Raji (cell line): Measurements from ENCODE around the gene ITPK1.

Experiments
- POLR2A ChIP-seq: IDR thresholded peaks from 2 replicates; pipeline ENCODE4 v1.6.1; 2011; ENCODE audit warnings: low read depth, low read length, control low read depth; ENCODE audit not compliant: insufficient read depth

ITPK1 gene

DNA sequence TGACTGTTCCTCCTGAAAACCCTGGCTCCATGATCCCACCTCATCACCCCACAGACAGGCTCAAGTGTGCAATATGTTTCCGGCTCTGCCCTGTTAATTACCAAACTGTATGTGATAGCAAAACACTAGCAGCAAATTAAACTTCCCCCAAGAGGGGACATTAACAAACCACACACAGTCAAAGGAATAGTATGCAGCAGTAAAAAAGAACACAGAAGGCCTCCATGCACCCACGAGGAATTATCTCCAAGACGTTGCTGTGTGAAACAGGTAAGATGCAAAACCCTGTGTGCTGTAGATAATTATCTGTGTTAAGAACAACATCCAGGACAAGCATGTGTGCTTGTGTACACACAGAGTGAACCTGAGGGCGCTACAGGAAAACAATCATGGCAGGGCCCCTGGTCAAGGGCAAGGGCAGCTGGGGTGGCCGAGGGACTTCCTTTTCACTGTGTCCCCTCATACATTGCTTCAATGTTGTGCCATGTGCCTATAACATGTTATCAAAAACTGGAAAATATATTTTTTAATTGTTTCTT, 35.8 kb downstream of the ITPK1 start:
- TF ChIP-seq POLR2A: no peak

DNA sequence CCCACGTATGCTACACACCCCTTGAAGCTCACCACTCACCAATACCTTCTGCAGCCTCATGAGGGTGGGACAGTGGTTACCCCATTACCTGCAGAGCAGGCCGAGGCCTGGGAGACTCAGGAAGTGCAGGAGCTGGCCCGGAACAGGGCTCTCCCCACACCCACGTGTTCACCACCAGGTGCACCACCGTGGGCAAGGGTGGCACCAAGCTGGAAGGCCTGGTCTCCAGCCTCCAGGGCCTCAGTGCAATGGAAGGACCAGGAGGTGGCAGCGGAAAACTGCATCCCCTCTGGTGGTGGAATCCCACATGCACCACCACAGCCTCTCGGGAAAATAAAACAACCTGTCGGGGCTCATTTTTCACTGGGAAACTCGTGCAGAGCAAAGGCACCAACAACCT, 36.4 kb downstream of the ITPK1 start:
- no peak for TF ChIP-seq POLR2A

DNA sequence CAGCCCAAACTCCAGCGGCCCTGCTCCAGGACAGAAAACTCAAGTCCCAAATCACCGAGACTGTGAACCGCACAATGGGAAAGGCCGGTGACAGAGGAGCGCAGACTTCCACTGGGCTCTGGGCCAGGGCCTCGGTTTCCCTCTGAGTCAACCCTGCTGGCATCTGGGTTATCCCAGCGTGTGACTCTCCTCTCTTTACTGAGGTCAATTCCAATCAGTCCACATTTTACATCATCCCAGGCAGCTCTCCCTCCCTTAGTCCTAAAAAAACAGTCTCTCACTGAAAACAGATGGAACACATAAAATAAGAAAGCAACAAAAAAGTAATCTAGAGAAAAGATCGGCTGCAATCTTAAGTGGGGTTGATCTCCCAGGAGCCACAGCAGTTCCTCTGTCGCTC, 36.9 kb downstream of the ITPK1 start:
- no peak for TF ChIP-seq POLR2A

DNA sequence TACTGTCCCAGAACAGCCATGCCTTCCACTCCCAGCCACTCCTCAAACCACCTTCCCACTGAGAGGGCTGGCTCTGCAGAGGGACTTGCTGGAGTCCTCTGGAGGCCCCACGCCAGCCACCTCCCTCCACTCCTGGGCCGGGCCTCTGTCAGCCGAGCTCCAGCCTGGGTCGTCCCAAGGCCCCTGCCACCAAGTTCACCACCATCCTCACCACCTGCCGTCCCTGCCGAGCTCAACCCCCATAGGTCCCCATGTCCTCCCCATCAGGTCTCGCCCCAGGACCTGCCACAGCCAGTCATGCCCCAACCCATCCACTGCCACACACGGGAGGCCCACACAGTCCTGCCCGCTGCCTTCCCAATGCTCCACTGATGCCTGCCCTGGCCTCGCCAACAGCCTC, 39.0 kb downstream of the ITPK1 start:
- no peak for TF ChIP-seq POLR2A

DNA sequence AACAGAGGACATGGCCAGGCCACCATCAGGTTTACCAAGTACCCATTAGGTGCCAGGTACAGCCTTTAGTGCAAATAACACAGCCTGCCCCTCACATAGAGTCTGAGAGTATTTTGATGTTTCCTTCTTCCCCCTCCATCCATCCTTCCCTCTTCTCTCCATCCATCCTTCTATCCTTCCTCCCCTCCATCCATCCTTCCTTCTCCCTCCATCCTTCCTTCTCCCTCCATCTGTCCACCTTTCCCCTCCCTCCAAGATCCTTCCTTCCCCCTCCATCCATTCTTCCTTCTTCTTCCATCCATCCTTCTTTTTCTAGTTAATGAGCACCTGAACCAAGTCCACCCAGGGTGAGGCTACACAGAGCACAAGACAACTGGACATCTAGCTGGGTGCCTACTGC, 39.8 kb downstream of the ITPK1 start:
- TF ChIP-seq POLR2A: no peak

DNA sequence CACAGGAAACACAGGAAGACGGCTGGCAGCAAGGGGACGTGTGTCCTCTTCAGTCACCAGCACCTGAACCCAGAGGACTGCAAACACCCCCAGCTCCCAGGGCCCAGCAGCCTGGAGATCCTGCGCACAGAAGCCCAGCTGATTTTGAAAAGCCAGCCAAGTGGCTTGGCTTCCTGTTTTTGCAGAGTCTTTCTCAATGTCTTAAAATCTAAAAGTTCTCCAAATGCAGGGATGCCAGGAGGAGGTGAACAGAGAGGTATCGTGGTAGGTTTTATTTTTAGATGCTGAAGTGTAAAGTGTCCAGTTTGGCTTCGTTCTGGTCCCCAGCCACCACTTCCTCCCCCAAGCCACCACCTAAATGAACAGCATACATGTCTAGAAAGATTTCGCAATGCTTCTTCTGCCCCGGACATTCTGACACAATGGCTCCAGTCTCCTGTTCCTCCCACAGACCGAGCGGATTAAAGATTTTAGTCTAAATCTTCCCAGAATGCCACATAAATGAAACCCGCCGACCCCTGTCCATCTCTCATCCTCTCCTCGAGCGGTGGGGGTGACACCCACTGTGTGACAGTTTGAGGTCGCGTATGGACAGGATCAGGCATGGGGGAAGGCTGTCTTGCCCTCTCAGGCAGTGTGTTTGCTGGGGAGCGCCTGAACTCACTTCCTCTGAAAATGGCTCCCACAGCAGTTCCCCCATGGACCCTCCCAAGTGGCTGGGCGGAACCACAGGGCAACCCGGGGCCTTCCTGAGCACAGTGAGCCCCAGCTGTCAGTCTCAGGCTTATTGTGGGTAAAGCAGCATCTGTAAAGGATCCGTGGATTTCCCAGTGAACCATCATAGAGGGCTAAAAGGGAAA, 41.6 kb downstream of the ITPK1 start:
- no peak for TF ChIP-seq POLR2A

DNA sequence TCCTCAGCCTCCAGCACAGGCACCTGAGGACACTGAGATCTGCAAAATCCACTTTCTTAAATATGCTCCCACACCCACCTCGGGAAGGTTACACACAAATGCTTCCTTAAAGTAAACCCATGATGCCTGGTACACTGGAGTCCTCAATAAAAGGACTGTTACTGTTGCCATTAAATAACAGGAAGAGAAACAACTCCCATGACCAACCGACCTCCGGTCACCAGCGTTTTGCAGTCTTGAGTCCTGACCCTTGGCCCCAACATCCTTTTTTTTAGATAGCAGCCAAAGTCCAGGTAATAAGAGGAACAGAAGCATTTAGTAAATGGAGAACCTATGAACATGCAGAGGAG, 42.4 kb downstream of the ITPK1 start:
- TF ChIP-seq POLR2A: no peak

DNA sequence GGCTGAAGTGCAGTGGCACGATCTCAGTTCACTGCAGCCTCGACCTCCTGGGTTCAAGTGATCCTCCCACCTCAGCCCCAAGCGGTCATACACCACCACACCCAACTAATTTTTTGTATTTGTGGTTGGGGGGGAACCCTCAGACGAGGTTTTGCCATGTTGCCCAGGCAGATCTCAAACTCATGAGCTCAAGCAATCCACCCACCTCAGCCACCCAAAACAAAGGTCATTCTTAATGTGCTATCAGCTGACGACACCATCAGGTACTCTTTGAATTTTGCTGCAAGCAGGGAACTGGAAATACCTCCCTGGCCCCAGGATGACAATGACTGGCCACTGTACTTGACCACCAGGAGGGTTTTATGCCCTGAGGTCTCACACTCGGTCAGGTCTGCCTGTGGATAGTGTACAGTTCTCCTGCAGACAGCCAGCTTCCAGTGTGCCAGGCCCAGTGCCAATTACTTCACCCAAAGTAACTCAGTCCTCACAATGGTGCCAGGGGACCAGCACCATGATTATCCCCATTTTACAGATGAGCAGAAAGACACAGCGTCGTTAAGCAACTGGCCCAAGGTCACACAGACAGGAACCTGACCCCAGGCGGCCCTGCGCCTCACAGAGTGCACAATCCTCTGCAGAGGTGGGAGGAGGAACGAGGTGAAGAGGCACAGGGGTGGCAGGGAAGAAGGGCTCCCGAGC, 42.9 kb downstream of the ITPK1 start:
- TF ChIP-seq POLR2A: no peak

DNA sequence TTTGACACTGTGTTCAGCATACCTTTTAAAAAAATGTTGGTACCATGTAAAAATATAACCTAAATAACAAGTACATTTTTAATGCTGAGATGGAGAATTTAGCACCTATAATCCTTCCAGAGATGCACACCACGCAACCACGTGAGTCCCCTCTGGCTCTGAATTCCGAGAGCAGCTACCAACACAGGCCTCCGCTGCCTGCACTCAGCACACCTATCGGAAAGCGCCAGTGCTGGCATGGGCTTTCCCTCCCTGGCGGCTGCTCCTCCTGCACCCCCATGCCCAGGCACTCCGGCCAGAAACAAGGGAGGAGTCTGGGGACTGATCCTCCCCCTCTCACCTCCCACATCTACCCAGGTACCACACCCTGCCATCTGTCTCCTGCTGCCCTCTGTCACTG, 47.0 kb downstream of the ITPK1 start:
- no peak for TF ChIP-seq POLR2A

DNA sequence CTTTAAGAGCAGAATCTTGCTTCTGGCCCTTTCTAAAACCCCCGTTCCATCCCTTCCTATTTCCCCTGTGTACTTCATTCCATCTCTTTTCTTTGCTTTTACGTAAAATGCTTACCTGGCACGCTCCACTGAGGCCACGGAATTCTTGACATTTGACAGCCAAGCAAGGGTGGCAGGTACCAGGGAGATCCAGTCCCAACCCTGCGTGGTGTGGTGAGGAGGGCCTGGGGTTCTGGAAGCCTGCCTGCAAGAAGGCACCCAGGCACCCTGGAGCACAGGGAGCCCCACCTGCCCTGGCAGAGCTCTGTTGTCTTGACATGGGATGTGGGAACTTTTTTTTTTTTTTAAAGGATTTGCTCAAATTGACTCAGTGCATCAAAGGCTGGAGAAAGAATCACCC, 48.6 kb downstream of the ITPK1 start:
- no peak for TF ChIP-seq POLR2A

DNA sequence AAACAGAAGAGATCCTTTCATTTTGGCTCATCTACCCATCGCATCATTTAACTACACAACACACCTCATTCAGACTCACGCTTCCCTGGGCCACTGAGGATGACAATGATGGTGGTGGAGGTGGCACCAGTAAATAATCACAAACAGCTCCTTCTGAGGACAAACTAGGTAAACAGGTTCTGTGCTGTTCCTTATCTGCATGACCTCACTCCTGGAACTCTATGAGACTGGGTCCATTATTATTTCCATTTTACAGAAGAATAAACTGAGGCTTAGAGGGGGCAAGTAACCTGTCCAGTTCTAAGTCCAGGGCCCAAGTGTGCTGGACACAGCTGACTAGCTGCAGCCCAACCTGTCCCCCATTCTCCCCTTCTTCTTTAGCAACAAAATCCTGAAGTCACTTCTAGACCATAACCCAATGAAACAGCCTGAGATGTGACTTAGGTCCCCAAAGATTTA, 50.4 kb downstream of the ITPK1 start:
- no peak for TF ChIP-seq POLR2A

DNA sequence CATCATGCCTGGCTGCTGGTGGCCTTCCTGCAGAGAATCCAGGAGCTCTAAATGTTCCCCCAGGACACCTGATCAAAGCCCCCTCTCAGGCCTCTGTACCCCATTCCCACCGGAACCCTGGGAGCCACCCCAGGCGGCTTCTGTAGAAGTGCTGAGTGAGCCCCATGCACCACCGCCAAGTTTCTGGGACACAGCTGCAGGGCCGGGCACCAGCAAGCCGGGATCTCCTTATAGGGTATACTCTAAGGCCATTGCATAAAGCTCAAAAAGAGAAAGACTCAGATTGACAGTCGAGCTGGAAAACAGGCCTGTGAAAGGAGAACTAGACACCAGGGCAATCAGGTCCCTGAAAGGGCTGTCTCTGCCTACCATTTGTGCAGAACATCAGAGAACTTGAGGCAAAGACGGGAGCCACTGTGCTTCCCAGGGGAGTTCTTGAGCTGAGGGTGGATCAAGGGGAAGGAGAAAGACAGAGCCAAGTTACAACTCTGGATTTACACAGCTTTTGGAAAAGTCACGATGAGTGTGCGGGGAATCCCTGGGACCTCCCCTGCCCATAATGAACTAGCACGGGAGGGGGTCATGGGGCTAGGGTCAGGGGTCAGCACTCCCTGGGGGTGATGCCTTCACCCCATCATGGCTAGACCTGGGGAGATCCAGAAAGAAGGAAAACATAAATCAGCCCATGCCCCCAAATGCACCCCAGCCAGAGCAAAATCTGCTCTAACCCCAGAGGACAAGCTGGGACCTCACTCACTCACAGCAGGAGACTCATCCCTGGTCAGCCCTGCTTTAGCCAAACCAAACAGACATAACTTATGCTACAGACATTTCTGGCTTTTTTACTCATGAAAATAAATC, 51.1 kb downstream of the ITPK1 start:
- no peak for TF ChIP-seq POLR2A

DNA sequence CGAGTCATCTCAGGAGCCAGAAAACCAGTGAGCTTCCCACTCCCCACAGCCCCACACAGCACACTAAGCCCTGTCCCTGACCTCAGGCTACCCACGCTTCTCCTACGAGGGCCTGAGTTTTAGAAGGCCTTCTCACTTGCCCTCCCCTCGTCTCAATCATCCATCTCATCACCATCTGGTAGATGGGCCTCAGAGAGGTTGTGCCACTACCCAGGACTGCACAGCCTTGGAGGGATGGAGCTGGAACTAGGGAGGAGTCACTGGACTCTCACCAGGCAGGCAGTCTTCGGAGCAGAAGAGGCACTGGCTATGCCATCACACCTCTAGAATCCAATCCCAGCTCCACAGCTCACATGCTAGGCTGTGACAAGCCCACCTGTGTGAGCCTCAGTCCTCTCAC, 52.3 kb downstream of the ITPK1 start:
- TF ChIP-seq POLR2A: no peak

DNA sequence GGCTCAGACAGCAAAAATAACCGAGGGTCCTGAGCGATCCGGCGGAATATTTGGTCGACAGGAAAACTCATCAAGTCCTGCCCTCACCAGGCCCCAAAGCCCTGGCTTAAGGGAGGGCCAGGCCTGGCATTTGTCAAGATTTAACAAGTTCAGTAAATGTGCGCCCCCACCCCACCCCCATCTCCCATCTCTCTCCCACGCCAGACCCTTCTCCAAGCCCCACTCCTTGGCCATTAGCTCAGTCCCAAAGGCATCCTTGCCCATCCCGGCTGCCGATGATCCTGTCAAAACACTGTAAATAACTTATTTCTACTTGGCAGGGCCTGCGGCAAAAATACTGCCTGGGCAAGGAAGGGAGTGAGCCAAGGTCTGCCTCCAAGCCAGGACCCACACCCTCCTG, 52.8 kb downstream of the ITPK1 start:
- TF ChIP-seq POLR2A: no peak

DNA sequence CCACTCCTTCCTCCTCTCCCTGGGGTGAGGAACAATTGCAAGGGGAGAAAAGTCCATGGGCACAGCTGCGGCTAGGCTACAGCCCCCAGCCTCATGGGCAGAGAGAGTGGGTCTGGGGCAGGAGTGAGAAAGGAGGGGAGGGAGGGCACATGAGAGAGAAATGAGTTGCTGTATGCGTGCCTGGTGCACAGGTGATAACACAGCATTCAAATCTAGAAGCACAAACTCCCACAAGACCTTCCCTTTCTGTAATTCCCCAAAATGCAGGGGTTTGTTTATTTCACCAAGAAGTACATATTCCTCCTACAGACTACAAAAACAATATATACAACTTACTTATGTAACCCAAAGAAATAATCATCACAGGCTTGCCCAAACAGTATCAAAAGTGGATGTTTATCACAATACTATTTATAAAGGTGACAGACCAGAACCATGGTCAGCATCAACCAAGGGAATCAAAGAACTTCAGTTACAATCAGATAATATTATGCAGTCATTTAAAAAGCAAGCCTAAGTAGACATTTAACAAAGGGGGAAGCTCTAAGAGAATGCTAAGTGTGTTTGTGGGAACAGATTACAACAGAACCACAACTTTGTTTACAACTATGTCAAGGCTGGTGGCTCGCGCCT, 54.2 kb downstream of the ITPK1 start:
- TF ChIP-seq POLR2A: no peak
